ENCODE measurements around the gene NEK11.
A peak's percentile ranks its signal among the peaks of the same experiment; 100 is the strongest.

NEK11 gene

DNA sequence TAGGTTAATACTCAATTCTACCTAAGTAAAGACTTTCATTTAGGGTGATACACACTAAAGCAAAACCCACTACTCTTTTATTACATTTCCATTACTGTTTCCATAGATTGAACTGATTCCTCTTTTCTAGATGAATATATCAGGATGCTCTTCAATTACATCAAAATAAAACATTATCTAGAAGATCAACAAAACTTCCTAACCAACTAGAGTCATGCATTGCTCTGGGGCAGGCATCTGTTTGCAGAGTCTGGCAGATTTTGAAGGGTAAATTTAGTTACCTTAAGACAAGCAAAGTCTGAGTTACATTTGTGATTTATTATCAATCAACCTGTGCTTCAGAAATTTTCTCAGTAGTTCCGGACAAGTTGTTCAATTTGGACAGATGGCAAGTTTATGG is 117.1 kb downstream of the NEK11 start:
- no peak for FAIRE-seq

- FAIRE-seq = peak; percentile 26
Observed at GRCh38 chr3:131147534-131147933, 120.9 kb downstream of the NEK11 start.

DNA sequence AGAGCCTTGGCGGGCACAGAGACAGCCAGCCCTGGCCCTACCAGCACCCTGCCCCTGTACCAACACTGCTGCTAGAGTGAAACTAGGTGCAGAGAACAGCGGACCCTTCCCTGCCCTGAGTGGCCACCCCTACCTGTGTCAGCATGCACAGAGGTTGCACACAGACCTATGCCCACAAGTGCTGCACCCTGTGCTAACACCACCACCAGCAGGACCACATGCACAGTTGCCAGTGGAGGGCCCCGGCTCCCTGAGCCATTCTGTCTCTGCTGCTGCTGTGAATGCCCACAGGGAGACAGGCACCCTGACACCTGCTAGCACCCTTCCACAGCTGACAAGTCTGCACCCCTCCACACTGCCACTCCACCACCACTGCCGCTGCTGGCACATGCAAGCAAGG is 131.8 kb downstream of the NEK11 start:
- no peak for FAIRE-seq

GRCh38 chr3:131162516-131162915 is 135.8 kb downstream of the NEK11 start:
- no peak for FAIRE-seq

GRCh38 chr3:131167867-131168266 is 141.2 kb downstream of the NEK11 start:
- no peak for FAIRE-seq

DNA sequence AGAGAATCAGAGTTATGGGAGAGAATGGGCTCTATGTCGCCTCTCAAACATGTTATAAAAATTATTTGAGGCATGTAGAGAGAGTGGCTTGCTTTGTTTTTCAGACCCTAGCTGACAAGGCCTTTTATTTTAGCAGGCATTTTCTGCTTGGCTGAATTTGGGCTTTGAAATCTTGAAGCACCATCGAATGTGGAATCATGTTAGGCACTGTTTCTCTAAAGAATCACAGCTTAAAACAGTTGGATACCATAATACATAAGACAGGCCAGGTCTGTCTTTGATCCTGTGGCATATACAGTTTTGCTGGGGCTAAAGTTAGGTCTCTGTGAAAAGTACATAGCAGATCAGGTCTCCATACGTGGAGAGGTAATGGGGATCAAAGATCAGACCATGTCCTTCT is 142.7 kb downstream of the NEK11 start:
- FAIRE-seq = no peak

DNA sequence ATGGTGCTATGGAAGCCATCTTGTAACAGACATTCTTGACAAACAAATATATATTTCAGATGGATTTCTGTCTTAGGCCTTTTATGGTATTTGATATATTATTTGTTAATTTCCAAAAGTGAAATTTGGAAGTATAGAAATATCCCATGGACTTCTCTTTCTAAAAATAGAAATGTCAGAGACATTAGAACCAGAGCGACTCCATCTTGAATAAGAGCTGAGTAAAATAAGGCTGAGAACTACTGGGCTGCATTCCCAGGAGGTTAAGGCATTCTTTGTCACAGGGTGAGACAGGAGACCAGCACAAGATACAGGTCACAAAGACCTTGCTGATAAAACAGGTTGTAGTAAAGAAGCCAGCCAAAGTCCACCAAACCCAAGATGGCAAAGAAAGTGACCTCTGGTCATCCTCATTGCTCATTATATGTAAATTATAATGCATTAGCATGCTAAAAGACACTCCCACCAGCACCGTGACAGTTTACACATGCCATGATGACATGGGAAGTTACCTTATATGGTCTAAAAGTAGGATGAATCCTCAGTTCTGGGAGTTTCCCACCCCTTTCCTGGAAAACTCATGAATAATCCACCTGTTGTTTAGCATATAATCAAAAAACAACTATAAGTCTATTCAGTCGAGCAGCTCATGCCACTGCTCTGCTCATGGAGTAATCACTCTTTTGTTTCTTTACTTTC is 146.0 kb downstream of the NEK11 start:
- no peak for FAIRE-seq

DNA sequence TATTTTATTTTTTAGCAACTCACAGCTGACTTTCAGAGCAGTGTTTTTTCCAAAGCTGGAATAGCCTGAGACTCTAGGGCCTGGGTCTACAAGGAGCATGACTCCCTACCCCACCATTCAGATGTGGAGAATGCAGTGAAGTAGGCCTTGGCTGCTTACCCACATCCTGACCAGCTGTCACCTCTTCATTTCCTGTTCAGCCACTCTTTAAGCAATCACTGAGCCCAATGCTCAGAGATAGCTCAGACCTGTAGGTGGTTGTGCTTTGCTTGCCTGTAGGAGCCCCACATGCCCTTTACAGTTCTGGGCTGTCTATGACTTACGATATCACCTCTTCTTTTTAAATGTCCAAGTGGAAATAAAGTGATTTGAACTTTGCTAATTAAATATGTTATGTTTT is 148.1 kb downstream of the NEK11 start:
- no peak for FAIRE-seq

DNA sequence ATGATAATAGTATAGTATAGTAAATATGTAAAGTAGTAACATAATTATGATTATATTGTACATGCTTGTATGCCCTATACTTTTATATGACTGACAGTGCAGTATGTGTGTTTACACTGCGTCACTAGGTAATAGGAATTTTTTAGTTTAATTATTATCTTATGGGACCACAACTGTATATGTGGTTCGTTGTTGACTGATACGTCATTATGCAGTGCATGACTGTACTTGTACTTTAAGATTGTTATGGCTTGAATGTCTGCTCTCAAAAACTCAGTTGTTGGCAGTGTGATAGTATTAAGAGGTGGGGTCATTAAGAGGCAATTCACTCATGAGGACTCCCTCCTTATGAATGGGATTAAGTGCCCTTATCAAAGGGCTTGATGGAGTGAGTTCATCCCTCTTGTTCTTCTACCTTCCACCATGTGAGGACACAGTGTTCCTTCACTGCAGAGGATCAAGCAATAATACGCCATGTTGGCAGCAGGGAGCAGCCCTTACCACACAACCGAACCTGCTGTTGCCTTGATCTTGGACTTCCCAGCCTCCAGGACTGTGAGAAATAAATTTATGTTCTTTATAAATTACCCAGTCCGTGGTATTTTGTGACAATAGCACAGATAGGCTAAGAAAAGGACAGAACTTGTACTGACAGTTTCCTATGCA is 152.2 kb downstream of the NEK11 start:
- no peak for FAIRE-seq

DNA sequence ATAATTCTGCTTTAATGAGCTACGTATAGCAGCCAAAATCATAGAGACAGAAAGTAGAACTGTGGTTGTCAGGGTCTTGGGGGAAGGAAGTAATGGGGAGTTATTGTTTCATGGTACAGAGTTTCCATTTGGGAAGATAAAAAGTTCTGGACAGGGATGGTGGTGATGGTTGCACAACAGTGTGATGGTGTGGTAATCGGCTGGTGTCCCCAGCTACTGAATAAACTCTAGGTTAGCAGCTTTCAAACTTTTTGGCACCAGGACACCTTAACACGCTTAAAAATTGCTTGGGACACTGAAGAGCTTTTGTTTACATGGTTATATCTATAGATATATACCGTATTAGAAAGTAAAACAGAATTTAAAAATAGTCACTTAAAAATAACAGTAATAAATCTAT is 166.0 kb downstream of the NEK11 start:
- no peak for FAIRE-seq

DNA sequence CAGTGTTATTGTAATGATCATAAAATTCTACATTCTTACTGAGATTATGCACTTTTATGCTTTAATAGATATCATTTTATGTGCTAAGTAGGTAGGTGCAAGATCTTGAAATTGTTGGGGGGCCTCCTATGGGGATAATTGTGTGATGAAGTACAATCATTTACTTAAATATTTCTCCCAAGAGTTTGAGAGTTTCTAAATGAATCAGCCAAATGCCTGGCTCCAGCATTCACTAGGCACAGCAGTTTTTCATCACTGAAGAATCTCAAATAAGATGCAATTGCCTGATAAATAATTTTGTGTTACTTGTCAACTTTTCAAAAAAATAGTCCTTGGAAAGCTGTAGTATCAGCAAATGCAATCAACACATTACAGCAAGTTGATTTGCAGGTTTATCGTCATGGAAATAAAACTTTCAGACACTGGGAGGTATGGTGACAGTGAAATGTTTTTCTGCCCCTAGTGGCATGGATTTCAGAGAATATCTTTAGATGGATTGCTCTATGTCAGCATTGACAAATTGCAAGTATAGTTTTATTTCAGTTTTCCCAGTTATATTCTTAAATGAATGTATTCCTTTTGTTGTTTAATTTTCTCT is 167.1 kb downstream of the NEK11 start:
- no peak for FAIRE-seq

GRCh38 chr3:131194816-131195215 is 168.1 kb downstream of the NEK11 start:
- no peak for FAIRE-seq

- no peak for FAIRE-seq
Observed at GRCh38 chr3:131200636-131201199, 174.0 kb downstream of the NEK11 start.

- FAIRE-seq = no peak
Observed at GRCh38 chr3:131216330-131216729, 189.7 kb downstream of the NEK11 start.

GRCh38 chr3:131216801-131217200 is 190.1 kb downstream of the NEK11 start:
- no peak for FAIRE-seq

DNA sequence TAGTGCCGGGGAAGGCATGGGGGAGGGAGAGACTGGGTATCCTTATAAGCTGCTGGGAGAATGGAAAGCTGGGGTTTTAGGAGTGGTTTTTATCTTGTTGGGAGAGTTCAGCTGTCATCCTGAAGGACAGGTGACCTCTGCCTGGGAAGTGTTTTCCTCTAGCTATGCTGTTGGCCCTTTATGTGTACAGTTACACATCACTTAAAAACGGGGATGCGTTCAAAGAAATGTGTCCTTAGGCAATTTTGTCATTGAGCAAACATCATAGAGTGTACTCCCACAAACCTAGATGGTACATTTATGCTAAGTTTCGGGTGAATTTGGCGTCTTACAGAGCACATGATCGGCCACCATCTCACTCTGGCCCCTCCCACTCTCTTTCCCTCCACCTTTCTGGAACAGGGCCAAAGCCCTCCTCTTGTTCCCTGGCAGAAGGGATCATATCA is 190.6 kb downstream of the NEK11 start:
- no peak for FAIRE-seq

DNA sequence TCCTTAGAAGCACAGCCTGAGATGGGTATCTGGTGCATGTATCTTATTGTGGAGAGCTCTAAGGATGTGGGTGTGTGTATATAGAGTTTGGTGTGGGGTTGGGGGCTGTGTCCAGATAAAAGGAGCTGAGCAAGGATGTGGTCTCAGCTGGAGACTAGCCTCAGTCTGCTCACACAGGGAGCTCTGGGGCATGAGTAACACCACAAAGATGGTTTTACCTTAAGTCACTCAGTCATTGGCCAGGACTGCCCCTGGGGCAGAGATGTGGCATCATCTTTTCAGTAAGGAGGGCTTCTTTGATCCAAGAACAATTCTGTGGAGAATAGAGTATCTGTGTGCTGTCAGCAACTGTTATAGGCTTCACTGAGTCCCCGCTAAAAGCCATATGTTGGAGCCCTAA is 191.5 kb downstream of the NEK11 start:
- no peak for FAIRE-seq

GRCh38 chr3:131221731-131222130 is 195.1 kb downstream of the NEK11 start:
- FAIRE-seq = no peak

- FAIRE-seq = no peak
Observed at GRCh38 chr3:131222599-131222998, 195.9 kb downstream of the NEK11 start.

- no peak for FAIRE-seq
Observed at GRCh38 chr3:131223373-131224289, 197.0 kb downstream of the NEK11 start.

DNA sequence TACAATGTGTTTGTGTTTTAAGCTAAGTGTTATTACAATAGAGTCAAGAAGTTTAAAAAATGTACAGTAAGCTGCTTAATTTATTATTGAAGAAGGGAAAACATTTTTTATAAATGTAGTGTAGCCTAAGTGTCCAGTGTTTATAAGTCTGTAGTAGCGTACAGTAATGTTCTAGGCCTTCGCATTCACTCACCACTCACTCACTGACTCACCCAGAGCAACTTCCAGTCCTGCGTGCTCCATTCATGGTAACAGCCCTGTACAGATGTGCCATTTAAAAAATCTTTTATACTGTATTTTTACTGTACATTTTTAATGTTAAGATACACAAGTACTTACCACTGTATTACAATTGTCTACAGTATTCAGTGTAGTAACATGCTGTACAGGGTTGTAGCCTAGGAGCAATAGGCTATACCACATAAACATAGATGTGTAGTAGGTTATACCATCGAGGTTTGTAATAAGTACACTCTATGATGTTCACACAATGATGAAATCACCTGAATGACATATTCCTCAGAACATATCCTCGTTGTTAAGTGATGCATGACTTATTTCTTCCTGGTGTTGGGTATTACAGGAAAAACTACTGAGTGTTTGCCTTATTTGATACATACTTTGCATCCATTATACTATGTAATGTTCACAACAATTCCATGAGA is 198.3 kb downstream of the NEK11 start:
- FAIRE-seq = no peak

DNA sequence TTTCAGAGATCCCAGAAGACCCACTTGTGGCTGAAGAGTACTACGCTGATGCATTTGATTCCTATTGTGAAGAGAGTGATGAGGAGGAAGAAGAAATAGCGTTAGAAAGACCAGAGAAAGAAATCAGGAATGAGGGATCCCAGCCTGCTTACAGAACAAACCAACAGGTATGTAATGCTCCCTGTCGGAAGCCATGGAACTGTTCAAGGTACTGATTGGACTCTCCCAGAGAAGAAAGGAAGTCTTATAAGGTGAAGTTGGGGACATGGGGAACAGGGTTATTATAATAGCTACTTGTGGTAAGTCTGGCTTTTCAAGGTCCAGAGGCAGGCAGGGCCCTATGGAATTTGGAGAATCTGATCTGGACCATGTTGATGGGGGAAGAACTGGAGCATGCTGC is 201.8 kb downstream of the NEK11 start:
- FAIRE-seq = no peak

Data from endometrium (tissue), 2 donors.